Skeletal muscle satellite cell (primary cell): Measurements from ENCODE around the gene SPPL2B.

Experiments
- H3K27me3 ChIP-seq: 2 replicates; pipeline ENCODE4 v1.7.0; 2013; ENCODE audit warnings: low read length; ENCODE audit not compliant: control insufficient read depth, insufficient read depth
- H3K36me3 ChIP-seq: 2 replicates; pipeline ENCODE4 v1.7.0; 2013; ENCODE audit warnings: mild to moderate bottlenecking, control low read depth, low read length; ENCODE audit not compliant: insufficient read depth
- H3K4me1 ChIP-seq: 2 replicates; pipeline ENCODE4 v1.7.0; 2013; ENCODE audit warnings: low read length; ENCODE audit not compliant: control insufficient read depth, insufficient read depth
- H3K4me2 ChIP-seq: 2 replicates; pipeline ENCODE4 v1.7.0; 2013; ENCODE audit warnings: mild to moderate bottlenecking, low read length
- H3K4me3 ChIP-seq: 2 replicates; pipeline ENCODE4 v1.7.0; 2013; ENCODE audit warnings: low read length
- H3K9ac ChIP-seq: 2 replicates; pipeline ENCODE4 v1.7.0; 2013; ENCODE audit warnings: mild to moderate bottlenecking, low read depth, low read length, moderate library complexity
- H3K9me3 ChIP-seq: replicated peaks from 2 replicates; pipeline ENCODE4 v1.7.0; 2013; ENCODE audit warnings: mild to moderate bottlenecking, control low read depth, low read length

The SPPL2B gene

DNA sequence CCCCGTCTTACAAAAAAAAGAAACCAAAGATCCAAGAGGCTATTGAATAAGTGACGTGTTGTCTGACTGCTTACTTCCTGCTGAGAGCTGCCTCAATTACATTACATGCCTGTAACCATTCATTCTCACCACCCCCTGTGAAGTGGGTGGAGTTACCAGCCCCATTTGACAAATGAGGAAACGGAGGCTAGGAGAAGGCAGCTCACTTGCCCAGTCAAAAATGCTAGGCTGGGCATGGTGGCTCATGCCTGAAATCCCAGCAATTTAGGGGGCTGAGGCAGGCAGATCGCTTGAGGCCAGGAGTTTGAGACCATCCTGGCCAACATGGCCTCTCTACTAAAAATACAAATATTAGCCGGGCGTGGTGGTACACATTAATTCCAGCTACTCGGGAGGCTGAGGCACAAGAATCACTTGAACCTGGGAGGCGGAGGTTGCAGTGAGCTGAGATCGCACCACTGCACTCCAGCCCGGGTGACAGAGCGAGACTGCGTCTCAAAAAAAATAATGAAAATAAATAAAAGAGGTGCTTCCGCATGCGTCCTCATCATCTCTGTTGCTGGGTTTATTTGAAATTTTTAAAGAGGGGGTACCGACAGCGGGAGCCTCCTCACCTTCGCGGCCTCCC is 597 bp upstream of the SPPL2B start:
- H3K4me1 ChIP-seq: peaks cover 29% of the 10 kb centered on the region
- H3K9ac ChIP-seq: peak overlapping the region; percentile 97
- peak overlapping the region; percentile 86 for H3K4me3 ChIP-seq
- H3K9me3 ChIP-seq: no peaks in the 10 kb centered on the region
- peak overlapping the region; percentile 100 for H3K4me2 ChIP-seq
- H3K36me3 ChIP-seq: peaks cover 15% of the 10 kb centered on the region
- no peaks in the 10 kb centered on the region for H3K27me3 ChIP-seq

DNA sequence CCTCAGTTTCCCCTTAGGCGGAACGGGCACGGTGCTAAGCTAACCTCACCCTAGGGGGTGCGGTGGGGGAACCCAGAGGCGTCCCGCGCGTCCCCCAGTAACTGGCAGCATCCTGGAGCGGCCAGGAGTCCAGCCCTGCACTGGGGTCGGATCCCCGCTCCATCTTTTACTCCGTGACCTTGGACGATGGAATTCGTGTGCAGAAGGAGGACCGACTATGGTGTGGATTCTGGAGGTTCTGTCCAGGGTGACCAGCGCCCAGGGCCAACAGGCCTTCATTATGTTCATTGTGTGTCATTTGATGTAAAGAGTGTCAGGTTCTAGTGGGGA is 630 bp downstream of the SPPL2B start:
- peak overlapping the region; percentile 86 for H3K4me3 ChIP-seq
- peaks cover 29% of the 10 kb centered on the region for H3K4me1 ChIP-seq
- H3K9ac ChIP-seq: peak overlapping the region; percentile 97
- H3K36me3 ChIP-seq: peaks cover 12% of the 10 kb centered on the region
- H3K4me2 ChIP-seq: peak overlapping the region; percentile 100
- no peaks in the 10 kb centered on the region for H3K27me3 ChIP-seq
- no peaks in the 10 kb centered on the region for H3K9me3 ChIP-seq

DNA sequence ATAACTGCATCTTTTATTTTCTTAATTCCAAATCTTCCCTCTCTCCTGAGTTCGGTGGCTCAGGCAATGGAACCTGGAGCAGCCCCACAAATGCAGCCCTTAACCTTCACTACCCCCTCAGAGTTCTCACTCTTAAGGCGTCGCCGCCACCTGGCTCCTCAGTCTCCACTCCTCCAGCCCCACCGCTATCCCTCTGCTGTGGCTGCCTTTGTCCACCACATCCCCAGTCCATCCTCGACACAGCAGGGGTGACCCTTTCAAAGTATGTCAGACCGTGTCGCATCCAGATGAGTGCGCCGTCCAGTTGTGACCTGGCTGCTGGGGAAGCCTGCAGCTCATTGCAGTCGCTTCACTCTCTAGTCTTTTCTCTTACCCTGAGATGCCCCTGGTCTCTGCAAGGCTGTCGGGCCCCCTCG is 1.0 kb downstream of the SPPL2B start:
- H3K4me1 ChIP-seq: peaks cover 29% of the 10 kb centered on the region
- H3K4me2 ChIP-seq: peak overlapping the region; percentile 100
- H3K4me3 ChIP-seq: peak overlapping the region; percentile 86
- no peaks in the 10 kb centered on the region for H3K27me3 ChIP-seq
- peak overlapping the region; percentile 97 for H3K9ac ChIP-seq
- H3K9me3 ChIP-seq: no peaks in the 10 kb centered on the region
- peaks cover 15% of the 10 kb centered on the region for H3K36me3 ChIP-seq

DNA sequence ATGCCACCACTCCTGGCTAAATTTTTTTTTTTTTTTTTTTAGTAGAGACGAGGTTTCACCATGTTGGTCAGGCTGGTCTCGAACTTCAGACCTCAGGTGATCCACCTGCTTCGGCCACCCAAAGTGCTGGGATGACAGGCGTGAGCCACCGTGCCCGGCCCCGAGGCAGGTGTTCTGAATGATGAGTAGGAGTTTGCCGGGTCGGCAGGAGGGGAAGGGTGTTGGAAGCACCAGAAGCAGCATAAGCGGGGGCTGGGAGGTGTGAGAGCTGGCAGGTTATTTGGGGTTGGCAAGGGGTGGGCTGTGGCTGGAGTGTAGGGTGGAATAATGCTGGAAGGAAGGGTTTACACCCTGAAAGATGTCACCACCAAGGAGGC is 1.8 kb downstream of the SPPL2B start:
- Histone ChIP-seq H3K36me3 (peaks cover 16% of the 10 kb centered on the region), H3K4me1 (peaks cover 29% of the 10 kb centered on the region), H3K4me3 (no peak overlapping the region), H3K9ac (no peak overlapping the region), H3K9me3 (no peaks in the 10 kb centered on the region), H3K27me3 (no peaks in the 10 kb centered on the region), H3K4me2 (peak overlapping the region; percentile 19)

DNA sequence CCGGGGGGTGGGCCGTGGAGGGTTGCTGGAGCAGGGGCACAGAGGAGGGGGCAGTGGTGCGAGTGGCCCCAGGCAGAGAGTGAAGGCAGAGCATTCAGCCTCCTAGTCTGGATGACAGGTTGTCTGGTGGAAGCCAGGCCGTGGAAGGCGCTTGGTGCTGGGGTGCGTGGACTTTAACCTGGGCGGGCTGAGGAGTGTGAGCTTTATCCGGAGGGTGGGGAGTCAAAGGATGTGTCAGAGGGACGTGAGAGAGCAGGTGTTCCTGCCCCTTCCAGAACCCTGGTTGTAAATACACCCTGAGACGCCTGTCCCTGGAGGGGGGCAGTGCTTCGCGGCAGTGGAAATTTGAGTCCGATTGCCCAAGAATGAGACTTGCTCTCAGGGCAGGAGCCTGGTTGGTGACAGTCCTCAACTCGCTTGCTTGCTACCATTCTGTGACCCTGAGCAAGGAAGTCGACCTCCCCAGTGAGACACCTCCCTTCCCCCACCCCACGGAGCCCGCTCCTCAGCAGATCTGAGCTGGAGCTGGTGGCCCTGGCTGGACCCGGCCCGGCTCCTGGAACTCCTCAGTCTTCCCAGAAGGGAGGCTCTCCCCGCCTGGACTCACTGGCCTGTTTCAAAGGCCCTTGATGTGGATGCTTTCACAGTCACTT is 2.3 kb downstream of the SPPL2B start:
- no peaks in the 10 kb centered on the region for H3K27me3 ChIP-seq
- no peaks in the 10 kb centered on the region for H3K9me3 ChIP-seq
- H3K36me3 ChIP-seq: peaks cover 13% of the 10 kb centered on the region
- H3K9ac ChIP-seq: no peak overlapping the region
- H3K4me1 ChIP-seq: peaks cover 29% of the 10 kb centered on the region
- peak overlapping the region; percentile 19 for H3K4me2 ChIP-seq
- no peak overlapping the region for H3K4me3 ChIP-seq

DNA sequence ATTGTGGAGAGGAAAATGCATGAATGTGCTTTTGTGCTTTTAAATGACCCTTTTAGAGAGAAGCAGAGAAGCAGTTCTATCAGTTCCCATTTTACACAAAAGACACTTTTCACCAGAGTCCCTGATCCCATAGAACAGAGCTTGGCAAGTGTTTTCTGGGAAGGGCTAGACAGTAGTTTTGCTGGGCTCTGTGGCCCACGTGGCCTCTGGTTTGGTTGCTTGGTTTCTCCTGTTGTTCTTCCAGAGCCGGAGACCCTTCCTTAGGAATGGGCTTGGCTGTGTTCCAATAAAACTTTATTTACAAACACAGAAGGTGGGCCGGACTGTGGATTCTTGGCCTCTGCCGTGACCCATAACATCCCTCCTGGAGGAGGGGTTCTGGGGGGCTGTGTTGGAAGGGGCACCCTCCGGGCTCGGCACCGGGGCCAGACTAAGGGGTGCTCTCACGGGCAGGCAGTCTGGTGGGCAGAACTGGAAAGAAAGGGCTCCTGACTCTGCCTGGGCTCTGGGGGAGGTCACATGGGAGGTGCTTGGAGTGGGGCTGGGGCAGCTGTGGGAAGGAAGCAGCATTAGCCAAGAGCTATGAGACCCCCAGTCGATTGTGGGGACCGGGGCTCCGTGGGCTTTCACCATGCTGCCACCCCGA is 3.2 kb downstream of the SPPL2B start:
- H3K27me3 ChIP-seq: no peaks in the 10 kb centered on the region
- no peak overlapping the region for H3K4me3 ChIP-seq
- H3K9ac ChIP-seq: no peak overlapping the region
- H3K36me3 ChIP-seq: peaks cover 7% of the 10 kb centered on the region
- no peaks in the 10 kb centered on the region for H3K9me3 ChIP-seq
- H3K4me2 ChIP-seq: no peak overlapping the region
- H3K4me1 ChIP-seq: peaks cover 28% of the 10 kb centered on the region

DNA sequence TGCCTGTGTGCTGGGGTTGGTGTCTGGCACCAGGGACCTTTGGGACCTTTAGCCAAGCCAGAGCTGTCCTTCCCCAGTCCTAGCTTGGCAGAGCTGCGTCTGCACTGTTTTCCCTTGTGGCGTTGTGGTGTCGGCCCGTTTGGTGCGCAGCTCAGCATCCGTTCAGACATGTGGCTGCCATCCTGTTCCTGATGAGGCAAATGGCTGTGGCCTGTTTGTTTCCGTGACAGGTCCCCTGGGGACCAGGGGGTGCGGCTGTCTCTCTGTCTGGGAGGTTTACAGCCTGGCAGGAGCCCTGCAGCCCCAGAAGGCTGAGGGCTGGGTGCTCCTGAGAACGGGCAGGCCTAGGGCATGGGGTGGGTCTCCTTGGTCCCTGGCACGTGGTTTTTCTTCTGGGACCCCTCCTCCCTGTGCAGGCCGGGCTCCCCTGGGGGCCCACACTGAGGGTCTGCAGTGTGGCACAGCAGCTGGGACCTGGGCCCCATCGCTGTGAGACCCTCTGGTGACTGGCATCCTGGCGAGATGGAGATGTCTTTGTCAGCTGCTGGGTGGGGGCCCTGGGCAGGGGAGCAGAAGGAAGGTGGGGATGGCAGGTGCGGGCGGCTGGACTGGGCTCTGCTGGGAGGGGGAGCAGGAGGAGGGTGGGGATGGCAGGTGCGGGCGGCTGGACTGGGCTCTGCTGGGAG is 4.0 kb downstream of the SPPL2B start:
- Histone ChIP-seq H3K4me1 (peaks cover 20% of the 10 kb centered on the region), H3K9me3 (no peaks in the 10 kb centered on the region), H3K4me2 (no peak overlapping the region), H3K36me3 (peaks cover 4% of the 10 kb centered on the region), H3K4me3 (no peak overlapping the region), H3K9ac (no peak overlapping the region), H3K27me3 (no peaks in the 10 kb centered on the region)

DNA sequence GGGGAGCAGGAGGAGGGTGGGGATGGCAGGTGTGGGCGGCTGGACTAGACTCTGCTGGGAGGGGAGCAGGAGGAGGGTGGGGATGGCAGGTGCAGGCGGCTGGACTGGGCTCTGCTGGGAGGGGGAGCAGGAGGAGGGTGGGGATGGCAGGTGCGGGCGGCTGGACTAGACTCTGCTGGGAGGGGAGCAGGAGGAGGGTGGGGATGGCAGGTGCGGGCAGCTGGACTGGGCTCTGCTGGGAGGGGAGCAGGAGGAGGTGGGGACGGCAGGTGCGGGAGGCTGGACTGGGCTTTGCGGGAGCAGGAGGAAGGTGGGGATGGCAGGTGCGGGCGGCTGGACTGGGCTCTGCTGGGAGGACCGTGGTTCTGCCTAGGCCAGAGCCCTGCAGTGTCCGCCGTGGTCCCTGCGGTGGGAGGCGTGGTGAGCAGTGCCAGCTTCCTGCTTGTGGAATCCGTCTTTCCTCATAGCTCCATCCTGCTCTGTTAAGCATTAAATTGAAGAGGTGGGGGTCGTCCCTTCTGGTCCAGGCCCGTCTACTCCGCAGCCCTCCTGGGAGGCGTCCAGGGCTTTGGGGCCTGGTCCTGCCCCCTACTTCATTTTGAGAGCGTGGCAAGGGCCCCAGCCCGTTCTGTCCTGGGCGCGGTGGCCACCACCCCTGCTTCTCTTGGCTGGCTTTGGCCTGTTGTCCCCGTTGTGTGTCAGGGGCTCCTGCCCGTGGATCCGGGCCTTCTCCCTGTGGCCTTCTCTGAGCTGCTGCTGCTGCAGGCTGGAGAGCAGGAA is 4.7 kb downstream of the SPPL2B start:
- peaks cover 19% of the 10 kb centered on the region for H3K4me1 ChIP-seq
- H3K9ac ChIP-seq: no peak overlapping the region

DNA sequence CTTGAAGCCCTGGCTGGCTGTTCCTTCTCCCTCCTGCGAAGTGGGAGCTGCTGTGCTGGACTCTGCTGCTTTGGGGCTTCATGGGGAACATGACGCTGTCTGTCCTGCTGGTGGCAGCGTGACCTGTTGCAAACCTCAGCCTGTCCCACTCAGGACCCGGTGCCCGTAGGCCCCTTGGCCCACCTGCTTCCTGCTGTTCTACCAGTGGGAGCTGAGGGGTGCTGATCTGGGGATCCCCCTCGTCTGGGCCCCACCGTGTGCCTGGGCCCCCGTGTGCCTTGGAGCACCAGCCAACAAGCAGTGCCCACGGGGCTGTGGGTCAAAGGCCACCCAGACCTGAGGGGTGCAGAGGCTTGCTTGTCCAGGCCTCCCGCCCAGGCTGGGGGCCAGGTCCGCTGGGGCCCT is 5.3 kb downstream of the SPPL2B start:
- Histone ChIP-seq H3K4me2 (no peak overlapping the region), H3K9ac (no peak overlapping the region), H3K4me3 (no peak overlapping the region), H3K9me3 (no peaks in the 10 kb centered on the region), H3K4me1 (peaks cover 19% of the 10 kb centered on the region), H3K36me3 (peaks cover 4% of the 10 kb centered on the region), H3K27me3 (no peaks in the 10 kb centered on the region)

More for the DNA sequence above, 4.7 kb downstream of the SPPL2B start:
- Histone ChIP-seq H3K27me3 (no peaks in the 10 kb centered on the region), H3K9me3 (no peaks in the 10 kb centered on the region), H3K4me2 (no peak overlapping the region), H3K4me3 (no peak overlapping the region), H3K36me3 (peaks cover 4% of the 10 kb centered on the region)

DNA sequence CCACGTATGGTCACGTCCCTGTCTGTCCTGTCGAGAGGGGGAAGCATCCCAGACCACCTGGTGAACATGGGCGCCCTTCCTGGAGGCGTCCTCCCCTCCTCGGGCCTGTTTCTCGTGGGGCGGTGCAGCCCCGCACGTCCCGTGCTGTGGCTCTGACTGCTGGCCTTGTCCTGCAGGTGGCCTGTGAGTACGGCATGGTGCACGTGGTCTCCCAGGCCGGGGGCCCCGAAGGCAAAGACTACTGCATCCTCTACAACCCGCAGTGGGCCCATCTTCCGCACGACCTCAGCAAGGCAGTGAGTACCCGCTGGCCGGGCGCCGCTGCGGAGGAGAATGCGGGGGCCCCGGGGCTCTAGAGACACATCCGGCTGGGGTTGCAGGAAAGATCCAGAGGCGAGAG is 5.9 kb downstream of the SPPL2B start:
- Histone ChIP-seq H3K9me3 (no peaks in the 10 kb centered on the region), H3K4me3 (no peak overlapping the region), H3K36me3 (peaks cover 4% of the 10 kb centered on the region), H3K4me1 (peaks cover 14% of the 10 kb centered on the region), H3K27me3 (no peaks in the 10 kb centered on the region), H3K9ac (no peak overlapping the region), H3K4me2 (no peak overlapping the region)
